ENCODE data around the gene ANXA7. TPM values are rescaled to one million over a fixed set of nuclear protein-coding genes. Genes with fewer than 3 reads are reported as not detected.
A peak's percentile ranks its signal among the peaks of the same experiment; 100 is the strongest.

Gene ANXA7
- total and polyA plus RNA-seq, 2 donors = 55.7 to 85.2 TPM

GRCh38 chr10:73366381-73367298 lies 47.2 kb downstream of the ANXA7 start:
- DNase-seq (ENCODE audit: low read depth in 6 of 9, low spot score in 9 of 9) = no peak
- Histone ChIP-seq H3K4me1 (ENCODE audit: control insufficient read depth in 2 of 2, insufficient read depth in 2 of 2, low read length in 2 of 2) (no peaks in the 10 kb centered on the region), H3K9me3 (ENCODE audit: control insufficient read depth in 2 of 2, insufficient read depth in 1 of 2, low read length in 1 of 2) (no peaks in the 10 kb centered on the region), H3K27ac (ENCODE audit: low read depth in 1 of 2, low read length in 1 of 2) (no peak overlapping the region), H3K4me3 (ENCODE audit: low read length in 2 of 2) (no peak overlapping the region), H3K27me3 (ENCODE audit: control insufficient read depth in 2 of 2, insufficient read depth in 1 of 2, low read length in 1 of 2) (no peaks in the 10 kb centered on the region), H3K36me3 (ENCODE audit: control insufficient read depth in 2 of 2, insufficient read depth in 2 of 2, low read length in 1 of 2) (peaks cover 0 to 9% of the 10 kb centered on the region in 2 donors)
- 94% methylated on average over 6 of the region's 6 CpGs for WGBS

GRCh38 chr10:73364964-73365363 lies 48.9 kb downstream of the ANXA7 start:
- H3K27ac ChIP-seq (ENCODE audit: low read depth in 1 of 2, low read length in 1 of 2) = no peak overlapping the region
- DNase-seq (ENCODE audit: low read depth in 6 of 9, low spot score in 9 of 9) = no peak
- H3K9me3 ChIP-seq (ENCODE audit: control insufficient read depth in 2 of 2, insufficient read depth in 1 of 2, low read length in 1 of 2) = no peaks in the 10 kb centered on the region
- no peak overlapping the region for H3K4me3 ChIP-seq (ENCODE audit: low read length in 2 of 2)
- no peaks in the 10 kb centered on the region for H3K27me3 ChIP-seq (ENCODE audit: control insufficient read depth in 2 of 2, insufficient read depth in 1 of 2, low read length in 1 of 2)
- peaks cover 0 to 9% of the 10 kb centered on the region in 2 donors for H3K36me3 ChIP-seq (ENCODE audit: control insufficient read depth in 2 of 2, insufficient read depth in 2 of 2, low read length in 1 of 2)
- H3K4me1 ChIP-seq (ENCODE audit: control insufficient read depth in 2 of 2, insufficient read depth in 2 of 2, low read length in 2 of 2) = no peaks in the 10 kb centered on the region
- 96% methylated on average over 3 of the region's 3 CpGs for WGBS

GRCh38 chr10:73359492-73359891 lies 54.4 kb downstream of the ANXA7 start:
- WGBS = 91% methylated on average over 8 of the region's 8 CpGs
- no peaks in the 10 kb centered on the region for H3K36me3 ChIP-seq (ENCODE audit: control insufficient read depth in 2 of 2, insufficient read depth in 2 of 2, low read length in 1 of 2)
- no peak for DNase-seq (ENCODE audit: low read depth in 6 of 9, low spot score in 9 of 9)
- H3K9me3 ChIP-seq (ENCODE audit: control insufficient read depth in 2 of 2, insufficient read depth in 1 of 2, low read length in 1 of 2) = no peaks in the 10 kb centered on the region
- H3K4me1 ChIP-seq (ENCODE audit: control insufficient read depth in 2 of 2, insufficient read depth in 2 of 2, low read length in 2 of 2) = peaks cover 0 to 11% of the 10 kb centered on the region in 2 donors
- peaks cover 0 to 2% of the 10 kb centered on the region in 2 donors for H3K27me3 ChIP-seq (ENCODE audit: control insufficient read depth in 2 of 2, insufficient read depth in 1 of 2, low read length in 1 of 2)
- H3K4me3 ChIP-seq (ENCODE audit: low read length in 2 of 2) = no peak overlapping the region
- H3K27ac ChIP-seq (ENCODE audit: low read depth in 1 of 2, low read length in 1 of 2) = no peak overlapping the region

- peaks cover 0 to 2% of the 10 kb centered on the region in 2 donors for H3K27me3 ChIP-seq (ENCODE audit: control insufficient read depth in 2 of 2, insufficient read depth in 1 of 2, low read length in 1 of 2)
- H3K4me1 ChIP-seq (ENCODE audit: control insufficient read depth in 2 of 2, insufficient read depth in 2 of 2, low read length in 2 of 2) = peaks cover 0 to 11% of the 10 kb centered on the region in 2 donors
- H3K4me3 ChIP-seq (ENCODE audit: low read length in 2 of 2) = peak within 1 kb of the TSS; percentile 77
- WGBS = 1% methylated on average over 45 of the region's 45 CpGs
- no peaks in the 10 kb centered on the region for H3K36me3 ChIP-seq (ENCODE audit: control insufficient read depth in 2 of 2, insufficient read depth in 2 of 2, low read length in 1 of 2)
- no peaks in the 10 kb centered on the region for H3K9me3 ChIP-seq (ENCODE audit: control insufficient read depth in 2 of 2, insufficient read depth in 1 of 2, low read length in 1 of 2)
- peak within 1 kb of the TSS; percentile 43 to 69 for H3K27ac ChIP-seq (ENCODE audit: low read depth in 1 of 2, low read length in 1 of 2)
- peak; percentile 90 to 99 (median 96) for DNase-seq (ENCODE audit: low read depth in 6 of 9, low spot score in 9 of 9)
Observed at GRCh38 chr10:73358331-73359279, 55.3 kb downstream of the ANXA7 start, which contains the start of gene CFAP70. TSS of gene CFAP70 (minus strand) at chr10:73358864. CDS start at chr10:73354796, 4,068 bp downstream.

GRCh38 chr10:73357821-73358220 lies 56.0 kb downstream of the ANXA7 start:
- no peaks in the 10 kb centered on the region for H3K9me3 ChIP-seq (ENCODE audit: control insufficient read depth in 2 of 2, insufficient read depth in 1 of 2, low read length in 1 of 2)
- no peaks in the 10 kb centered on the region for H3K36me3 ChIP-seq (ENCODE audit: control insufficient read depth in 2 of 2, insufficient read depth in 2 of 2, low read length in 1 of 2)
- H3K27ac ChIP-seq (ENCODE audit: low read depth in 1 of 2, low read length in 1 of 2) = no peak overlapping the region
- H3K4me3 ChIP-seq (ENCODE audit: low read length in 2 of 2) = peak overlapping the region; percentile 77
- peaks cover 0 to 11% of the 10 kb centered on the region in 2 donors for H3K4me1 ChIP-seq (ENCODE audit: control insufficient read depth in 2 of 2, insufficient read depth in 2 of 2, low read length in 2 of 2)
- WGBS = 56% methylated on average over 5 of the region's 5 CpGs
- DNase-seq (ENCODE audit: low read depth in 6 of 9, low spot score in 9 of 9) = no peak
- H3K27me3 ChIP-seq (ENCODE audit: control insufficient read depth in 2 of 2, insufficient read depth in 1 of 2, low read length in 1 of 2) = peaks cover 0 to 2% of the 10 kb centered on the region in 2 donors

GRCh38 chr10:73357166-73357565 lies 56.7 kb downstream of the ANXA7 start:
- DNase-seq (ENCODE audit: low read depth in 6 of 9, low spot score in 9 of 9) = no peak
- Histone ChIP-seq H3K27me3 (ENCODE audit: control insufficient read depth in 2 of 2, insufficient read depth in 1 of 2, low read length in 1 of 2) (peaks cover 0 to 2% of the 10 kb centered on the region in 2 donors), H3K4me3 (ENCODE audit: low read length in 2 of 2) (no peak overlapping the region), H3K4me1 (ENCODE audit: control insufficient read depth in 2 of 2, insufficient read depth in 2 of 2, low read length in 2 of 2) (peaks cover 0 to 11% of the 10 kb centered on the region in 2 donors), H3K9me3 (ENCODE audit: control insufficient read depth in 2 of 2, insufficient read depth in 1 of 2, low read length in 1 of 2) (no peaks in the 10 kb centered on the region), H3K27ac (ENCODE audit: low read depth in 1 of 2, low read length in 1 of 2) (no peak overlapping the region), H3K36me3 (ENCODE audit: control insufficient read depth in 2 of 2, insufficient read depth in 2 of 2, low read length in 1 of 2) (no peaks in the 10 kb centered on the region)
- WGBS = 77% methylated on average over 4 of the region's 4 CpGs

- no peak for DNase-seq (ENCODE audit: low read depth in 6 of 9, low spot score in 9 of 9)
- H3K36me3 ChIP-seq (ENCODE audit: control insufficient read depth in 2 of 2, insufficient read depth in 2 of 2, low read length in 1 of 2) = no peaks in the 10 kb centered on the region
- 97% methylated on average over 1 of the region's 1 CpG for WGBS
- H3K4me1 ChIP-seq (ENCODE audit: control insufficient read depth in 2 of 2, insufficient read depth in 2 of 2, low read length in 2 of 2) = no peaks in the 10 kb centered on the region
- no peaks in the 10 kb centered on the region for H3K27me3 ChIP-seq (ENCODE audit: control insufficient read depth in 2 of 2, insufficient read depth in 1 of 2, low read length in 1 of 2)
- H3K4me3 ChIP-seq (ENCODE audit: low read length in 2 of 2) = no peak overlapping the region
- no peak overlapping the region for H3K27ac ChIP-seq (ENCODE audit: low read depth in 1 of 2, low read length in 1 of 2)
- peaks cover 0 to 16% of the 10 kb centered on the region in 2 donors for H3K9me3 ChIP-seq (ENCODE audit: control insufficient read depth in 2 of 2, insufficient read depth in 1 of 2, low read length in 1 of 2)
Observed at GRCh38 chr10:73344269-73344668, 69.6 kb downstream of the ANXA7 start.

GRCh38 chr10:73340121-73340520 lies 73.7 kb downstream of the ANXA7 start:
- 96% methylated on average over 3 of the region's 3 CpGs for WGBS
- H3K4me1 ChIP-seq (ENCODE audit: control insufficient read depth in 2 of 2, insufficient read depth in 2 of 2, low read length in 2 of 2) = no peaks in the 10 kb centered on the region
- H3K36me3 ChIP-seq (ENCODE audit: control insufficient read depth in 2 of 2, insufficient read depth in 2 of 2, low read length in 1 of 2) = no peaks in the 10 kb centered on the region
- DNase-seq (ENCODE audit: low read depth in 6 of 9, low spot score in 9 of 9) = no peak
- H3K27ac ChIP-seq (ENCODE audit: low read depth in 1 of 2, low read length in 1 of 2) = no peak overlapping the region
- H3K4me3 ChIP-seq (ENCODE audit: low read length in 2 of 2) = no peak overlapping the region
- peaks cover 0 to 16% of the 10 kb centered on the region in 2 donors for H3K9me3 ChIP-seq (ENCODE audit: control insufficient read depth in 2 of 2, insufficient read depth in 1 of 2, low read length in 1 of 2)
- no peaks in the 10 kb centered on the region for H3K27me3 ChIP-seq (ENCODE audit: control insufficient read depth in 2 of 2, insufficient read depth in 1 of 2, low read length in 1 of 2)

Data from thymus (tissue), 11 donors.